SH-SY5Y (cell line): ENCODE data around the gene MRM2.

Experiments
- GATA2 ChIP-seq: IDR thresholded peaks from 2 replicates; pipeline ENCODE4 v1.6.1; 2011; ENCODE audit warnings: mild to moderate bottlenecking, low read depth, low read length
- GATA3 ChIP-seq: IDR thresholded peaks from 2 replicates; pipeline ENCODE4 v1.6.1; 2011; ENCODE audit warnings: low read depth, mild to moderate bottlenecking, low read length, moderate library complexity

The MRM2 gene

GRCh38 chr7:2186166-2186565, 55.8 kb downstream of the MRM2 start:
- TF ChIP-seq GATA3 (no peak), GATA2 (no peak)

GRCh38 chr7:2185715-2186114, 56.3 kb downstream of the MRM2 start:
- no peak for TF ChIP-seq GATA3
- no peak for TF ChIP-seq GATA2
